GM12873 (cell line): ENCODE data around the gene TMEM156.

ENCODE experiments used
- CTCF ChIP-seq: IDR thresholded peaks from 2 replicates; pipeline ENCODE4 v1.5.1; 2012; ENCODE audit warnings: low read depth, mild to moderate bottlenecking, moderate library complexity, low read length, control low read depth; ENCODE audit not compliant: insufficient read depth; ENCODE audit errors: missing control alignments

Gene TMEM156

DNA sequence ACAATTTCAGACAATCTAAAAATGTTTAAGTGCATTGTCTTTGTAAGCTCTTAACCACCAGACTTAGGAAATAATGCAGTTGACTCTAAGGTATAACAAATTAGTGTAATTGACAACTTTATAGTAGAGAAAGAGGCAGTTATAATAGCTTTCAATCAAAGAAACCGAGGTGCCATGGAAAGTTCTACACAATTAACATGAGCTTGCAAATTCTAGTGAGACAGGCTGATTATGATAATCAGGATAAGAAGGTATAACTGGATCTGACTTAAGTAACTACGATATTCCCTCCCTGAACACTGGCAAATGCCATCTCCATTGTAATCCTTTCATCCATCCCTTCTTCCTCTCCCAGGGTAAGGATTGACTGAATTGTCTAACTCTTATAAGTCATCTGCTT, 18.4 kb upstream of the TMEM156 start:
- TF ChIP-seq CTCF = no peak

DNA sequence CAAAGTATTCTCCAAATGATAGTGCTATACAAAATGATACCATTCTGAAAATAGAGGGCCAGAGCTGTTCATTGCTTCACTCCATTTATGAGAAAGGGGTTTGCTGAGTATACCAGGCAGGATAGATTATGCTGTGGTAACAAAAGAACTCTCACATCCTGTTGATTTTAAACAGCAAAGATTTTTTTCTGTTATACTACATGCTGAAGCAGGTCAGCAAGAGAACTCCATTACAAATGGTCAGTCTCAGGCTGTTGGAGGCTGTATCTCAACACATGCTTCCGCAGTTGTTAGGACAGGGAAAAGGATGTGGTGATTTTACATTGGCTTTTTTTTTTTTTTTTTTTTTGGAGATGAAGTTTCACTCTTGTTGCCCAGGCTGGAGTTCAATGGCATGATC, 16.1 kb upstream of the TMEM156 start:
- no peak for TF ChIP-seq CTCF

- TF ChIP-seq CTCF = no peak
Observed at GRCh38 chr4:39047681-39048080, 15.5 kb upstream of the TMEM156 start.

DNA sequence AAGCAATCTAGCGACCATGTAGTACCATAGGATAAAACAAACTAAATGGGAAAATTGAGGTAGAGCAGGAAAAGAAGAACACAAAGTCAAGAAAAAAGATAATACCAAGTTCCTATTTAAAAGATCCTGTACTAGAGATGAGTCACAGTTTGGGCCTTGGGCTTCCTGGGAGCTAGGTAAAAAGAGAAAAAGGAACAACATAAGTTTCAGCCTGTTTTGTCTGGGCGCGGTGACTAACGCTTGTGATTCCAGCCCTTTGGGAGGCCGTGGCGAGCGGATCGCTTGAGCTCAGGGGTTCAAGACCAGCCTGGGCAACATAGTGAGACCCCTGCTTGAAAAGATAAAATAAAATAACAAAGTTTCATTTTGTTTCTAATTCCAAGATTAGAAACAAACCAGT, 14.0 kb upstream of the TMEM156 start:
- TF ChIP-seq CTCF = no peak

DNA sequence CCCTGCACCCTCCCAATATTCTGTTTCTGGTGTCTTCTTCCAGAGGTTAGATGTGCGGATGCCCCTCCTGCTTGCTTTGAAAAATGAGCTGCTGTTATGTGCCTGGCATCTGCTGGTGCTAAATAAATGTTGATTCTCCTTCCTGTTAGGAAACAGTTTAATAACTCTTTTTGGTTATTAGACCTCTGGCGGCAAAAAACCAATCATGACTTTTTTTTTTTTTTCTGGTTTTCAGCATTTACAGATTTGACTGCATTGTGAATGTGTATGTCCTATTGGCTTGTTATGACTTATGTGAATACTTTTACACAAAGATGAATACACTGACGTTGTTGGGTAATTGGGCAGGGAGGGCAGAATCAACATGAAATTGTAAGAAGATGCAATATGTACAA, 13.6 kb upstream of the TMEM156 start:
- TF ChIP-seq CTCF = no peak

GRCh38 chr4:39044956-39045826, 13.0 kb upstream of the TMEM156 start:
- TF ChIP-seq CTCF = no peak

DNA sequence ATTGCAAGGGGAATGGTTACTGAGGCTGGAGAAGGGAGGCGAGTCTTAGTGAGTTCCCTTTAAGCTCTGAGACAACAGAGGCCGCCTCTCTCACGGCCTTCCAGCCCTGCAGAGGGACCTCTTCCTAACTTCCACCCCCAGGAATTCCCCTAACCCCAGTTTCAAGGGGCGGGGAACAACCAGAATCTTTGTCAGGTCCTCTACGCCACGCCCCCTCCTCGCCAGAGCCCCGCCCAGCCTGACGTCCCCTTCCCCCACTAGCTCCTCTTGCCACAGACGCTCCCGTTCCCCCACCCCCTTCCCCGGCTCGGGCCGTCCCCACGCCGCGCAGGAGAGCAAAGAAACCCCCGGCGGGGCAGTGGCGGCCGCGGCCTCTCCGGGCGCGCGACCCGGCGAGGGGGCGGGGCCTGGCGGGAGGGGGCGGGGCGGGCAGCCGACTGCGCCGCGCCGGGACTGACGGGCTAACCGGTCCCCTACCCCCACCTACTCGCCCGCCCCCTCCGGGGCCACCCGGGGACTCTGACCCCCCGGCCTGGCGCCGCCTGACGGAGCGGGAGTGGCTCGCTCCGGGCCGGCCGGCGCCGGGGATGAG, 12.3 kb upstream of the TMEM156 start:
- no peak for TF ChIP-seq CTCF
